HepG2 (cell line): ENCODE measurements around the gene ALX3. TPM values are rescaled to one million over a fixed set of nuclear protein-coding genes. Genes with fewer than 3 reads are reported as not detected.

ENCODE experiments used
- ATAC-seq: fragments of 200-7000 bp; cut with Tn5 transposase; 3 replicates; pipeline ENCODE4 v1.9.1; 2020; ENCODE audit warnings: mild to moderate bottlenecking, moderate library complexity
- BruUV-seq: library from RNA; stranded (reverse); fragments of 400-500 nt; replicated peaks from 2 replicates; lab custom pipeline; 2021; lab: Mats Ljungman, UMichigan
- CTCF ChIA-PET: fragments of 300-600 bp; formaldehyde crosslinking; extraction: SDS; loops from one replicate; lab custom pipeline; 2021; ENCODE audit warnings: low total read pairs, inconsistent platforms, low intra/inter-chr PET ratio; lab: Yijun Ruan, JAX
- POLR2A ChIA-PET: fragments of 350-600 bp; sonication (Branson Sonifier 250); formaldehyde crosslinking; loops from one replicate; lab custom pipeline; 2020; ENCODE audit warnings: antibody characterized with exemption, inconsistent platforms; lab: Yijun Ruan, JAX
- DNase-seq: peaks from one replicate; pipeline ENCODE4 v3.0.0-alpha.2; 2015; ENCODE audit warnings: low spot score
- FAIRE-seq: peaks from 3 replicates; lab custom pipeline; 2011; peaks lifted over from hg19 to GRCh38; lab: Jason Lieb, UNC
- H2AFZ ChIP-seq: one replicate; pipeline ENCODE4 v1.6.1; 2011; ENCODE audit warnings: low read length, inconsistent platforms
- H3K27ac ChIP-seq: fragments of 300-600 bp; 3 replicates; pipeline ENCODE4 v1.8.0; 2011; ENCODE audit warnings: mixed run types, mild to moderate bottlenecking, mixed read lengths, low read length, inconsistent platforms; ENCODE audit not compliant: insufficient read depth; ENCODE audit errors: extremely low read length
- H3K27me3 ChIP-seq, 2 experiments: fragments of 200-600 bp in 1 of 2; 2 replicates in 1 of 2; 3 replicates in 1 of 2; pipeline versions ENCODE4 v1.6.0 to v1.8.0; 2011; ENCODE audit warnings: low read length in 2 of 2, mild to moderate bottlenecking in 2 of 2, moderate library complexity in 2 of 2, inconsistent platforms in 1 of 2; ENCODE audit not compliant: insufficient read depth in 2 of 2, control insufficient read depth in 1 of 2
- H3K36me3 ChIP-seq, 2 experiments: fragments of 200-600 bp in 1 of 2; replicated peaks in 1 of 2; 2 replicates in 1 of 2; 3 replicates in 1 of 2; pipeline versions ENCODE4 v1.5.1 to v1.8.0; 2011; ENCODE audit warnings: low read length in 2 of 2, inconsistent platforms in 1 of 2; ENCODE audit not compliant: insufficient read depth in 2 of 2, control insufficient read depth in 1 of 2
- H3K4me1 ChIP-seq: 2 replicates; pipeline ENCODE4 v1.5.1; 2012; ENCODE audit warnings: low read length, inconsistent platforms; ENCODE audit not compliant: insufficient read depth
- H3K4me2 ChIP-seq: 2 replicates; pipeline ENCODE4 v1.6.0; 2011; ENCODE audit warnings: low read depth, low read length, inconsistent platforms
- H3K4me3 ChIP-seq, 3 experiments: fragments of 200-600 bp in 1 of 3; sonication (generic), shearing (Covaris generic) in 1 of 3; replicated peaks in 1 of 3; 2 replicates each; pipeline ENCODE4 v1.5.1; 2011 to 2016; ENCODE audit warnings: low read length in 3 of 3, inconsistent platforms in 2 of 3, low read depth in 2 of 3, mild to moderate bottlenecking in 2 of 3, control low read depth in 1 of 3, mixed read lengths in 1 of 3; ENCODE audit not compliant: insufficient read depth in 1 of 3
- H3K79me2 ChIP-seq: one replicate; pipeline ENCODE4 v1.6.1; 2011; ENCODE audit warnings: low read length, inconsistent platforms; ENCODE audit not compliant: insufficient read depth
- H3K9ac ChIP-seq: 2 replicates; pipeline ENCODE4 v1.6.0; 2011; ENCODE audit warnings: mild to moderate bottlenecking, low read depth, low read length, inconsistent platforms; ENCODE audit not compliant: insufficient read depth
- H3K9me3 ChIP-seq: 2 replicates; pipeline ENCODE4 v1.5.1; 2012; ENCODE audit warnings: mild to moderate bottlenecking, low read length
- H4K20me1 ChIP-seq: 2 replicates; pipeline ENCODE4 v1.6.0; 2011; ENCODE audit warnings: inconsistent platforms, mild to moderate bottlenecking, low read length, moderate library complexity; ENCODE audit not compliant: insufficient read depth
- AHDC1 ChIP-seq: sonication (generic); formaldehyde crosslinking; IDR thresholded peaks from 2 replicates; pipeline ENCODE4 v1.5.1; 2020; ENCODE audit warnings: mild to moderate bottlenecking, missing genetic modification reagents, borderline replicate concordance
- ARHGAP35 ChIP-seq: sonication (generic); formaldehyde crosslinking; IDR thresholded peaks from 2 replicates; pipeline ENCODE4 v1.9.0; 2022; ENCODE audit warnings: mild to moderate bottlenecking, inconsistent platforms, moderate library complexity, missing genetic modification reagents, borderline replicate concordance
- ARNT2 ChIP-seq: sonication (generic); formaldehyde crosslinking; IDR thresholded peaks from 2 replicates; pipeline ENCODE4 v1.8.0; 2022; ENCODE audit warnings: mild to moderate bottlenecking, low read depth, missing genetic modification reagents, moderate library complexity
- BRCA1 ChIP-seq: sonication (generic); formaldehyde crosslinking; IDR thresholded peaks from 2 replicates; pipeline ENCODE4 v1.4.0; 2020; ENCODE audit warnings: missing genetic modification reagents
- E2F2 ChIP-seq: sonication (generic); formaldehyde crosslinking; IDR thresholded peaks from 2 replicates; pipeline ENCODE4 v1.4.0; 2020; ENCODE audit warnings: missing genetic modification reagents, borderline replicate concordance
- ELF4 ChIP-seq: sonication (generic); formaldehyde crosslinking; IDR thresholded peaks from 2 replicates; pipeline ENCODE4 v1.5.0; 2020; ENCODE audit warnings: missing genetic modification reagents, mild to moderate bottlenecking, moderate library complexity, borderline replicate concordance
- KAT2B ChIP-seq: fragments of 150-350 bp; IDR thresholded peaks from 2 replicates; pipeline ENCODE4 v1.6.1; 2014; ENCODE audit warnings: low read depth, low read length, borderline replicate concordance
- KDM5B ChIP-seq: sonication (generic); formaldehyde crosslinking; IDR thresholded peaks from 2 replicates; pipeline ENCODE4 v1.4.0; 2020; ENCODE audit warnings: missing genetic modification reagents, mild to moderate bottlenecking, borderline replicate concordance
- PITX1 ChIP-seq: sonication (generic); formaldehyde crosslinking; IDR thresholded peaks from 2 replicates; pipeline ENCODE4 v1.5.1; 2020; ENCODE audit warnings: mild to moderate bottlenecking, missing genetic modification reagents
- POLR2AphosphoS2 ChIP-seq: IDR thresholded peaks from 2 replicates; pipeline ENCODE4 v1.6.1; 2011; ENCODE audit warnings: low read depth, low read length, improper control_type of control experiment
- PRDM10 ChIP-seq: sonication (generic); formaldehyde crosslinking; IDR thresholded peaks from 2 replicates; pipeline ENCODE4 v1.4.0; 2020; ENCODE audit warnings: low read depth, missing genetic modification reagents
- ZNF383 ChIP-seq: sonication (generic); formaldehyde crosslinking; IDR thresholded peaks from 2 replicates; pipeline ENCODE4 v1.4.0; 2020; ENCODE audit warnings: missing genetic modification reagents, mild to moderate bottlenecking, borderline replicate concordance
- ZNF431 ChIP-seq: sonication (generic); formaldehyde crosslinking; IDR thresholded peaks from 2 replicates; pipeline ENCODE4 v1.9.0; 2022; ENCODE audit warnings: missing genetic modification reagents, low read depth, mild to moderate bottlenecking, borderline replicate concordance
- ZNF44 ChIP-seq: sonication (generic); formaldehyde crosslinking; IDR thresholded peaks from 2 replicates; pipeline ENCODE4 v1.5.1; 2020; ENCODE audit warnings: mild to moderate bottlenecking, missing genetic modification reagents
- ZNF530 ChIP-seq: sonication (generic); formaldehyde crosslinking; IDR thresholded peaks from 2 replicates; pipeline ENCODE4 v1.5.0; 2020; ENCODE audit warnings: low read depth, mild to moderate bottlenecking, missing genetic modification reagents
- WGBS: methylation state at CpG from one replicate; pipeline ENCODE4 v1.1.6; 2017; ENCODE audit warnings: low lambda C conversion rate; 5-methylcytosine and 5-hydroxymethylcytosine counted together
- in situ Hi-C: cut with HindIII; loops from 2 replicates; pipeline ENCODE4 v1.10.0; 2017; ENCODE audit warnings: low pct_unique_long_range_greater_than_20kb; ENCODE audit not compliant: extremely low pct_ligation_motif_present
- intact Hi-C: fragments of 100-400 bp; cut with micrococcal nuclease; formaldehyde crosslinking; loops from one replicate; pipeline ENCODE4 v1.10.0; 2022; ENCODE audit not compliant: unreplicated experiment
- polyA plus RNA-seq, 8 experiments: library from polyadenylated mRNA; depleted of rRNA in 3 of 8; stranded (reverse) in 7 of 8; unstranded in 1 of 8; fragments of >200 nt; fragmentation: Illumina TruSeq in 4 of 8; extraction: Trizol in 4 of 8; gene quantifications; 2 replicates each; pipeline versions ENCODE4 v1.2.1 to v1.2.3, GENCODE V29; 2011 to 2016; ENCODE audit warnings: low read depth in 4 of 8, missing spikeins in 1 of 8, mixed read lengths in 1 of 8; ENCODE audit not compliant: insufficient read depth in 1 of 8
- total RNA-seq, 5 experiments: library from RNA; depleted of rRNA; stranded (reverse); fragments of >200 nt; fragmentation: Illumina TruSeq; extraction: Trizol; gene quantifications; 2 replicates each; pipeline ENCODE4 v1.2.3, GENCODE V29; 2016; ENCODE audit warnings: low read depth in 1 of 5

ALX3 gene
- total and polyA plus RNA-seq, 2 of the 13 experiments (the other 11 are each of a cell fraction or from before 2014, with no cell fraction given): not detected

- no peak for FAIRE-seq
- no peak overlapping the region for H3K27ac ChIP-seq
Measured at GRCh38 chr1:110058591-110058990, 11.9 kb downstream of the ALX3 start.

More at GRCh38 chr1:110058591-110058990, 11.9 kb downstream of the ALX3 start:
- intact Hi-C loops: no loop called here
- no peak overlapping the region for H3K4me2 ChIP-seq
- no peak for ATAC-seq
- POLR2A ChIA-PET: no interaction called here
- no peak for DNase-seq
- CTCF ChIA-PET: no interaction called here
- TF ChIP-seq ARHGAP35 (CRISPR knock-in tag) (no peak), ELF4 (CRISPR knock-in tag) (no peak), ZNF383 (CRISPR knock-in tag) (no peak), ZNF431 (CRISPR knock-in tag) (no peak), KDM5B (CRISPR knock-in tag) (no peak), ARNT2 (CRISPR knock-in tag) (no peak), E2F2 (CRISPR knock-in tag) (no peak), ZNF530 (CRISPR knock-in tag) (no peak), BRCA1 (no peak), POLR2AphosphoS2 (no peak), PRDM10 (CRISPR knock-in tag) (no peak), KAT2B (no peak), ZNF44 (CRISPR knock-in tag) (no peak), AHDC1 (no peak), PITX1 (no peak)
- H3K27me3 ChIP-seq: no peaks in the 10 kb centered on the region
- peaks cover 17% of the 10 kb centered on the region for H3K4me1 ChIP-seq
- BruUV-seq: no TSS peak
- H3K9ac ChIP-seq: no peak overlapping the region
- H4K20me1 ChIP-seq: 0 out of 2 replicates have a peak, but pooled peaks cover 3% of the 10 kb centered on the region
- WGBS: 97% methylated on average over 1 of the region's 1 CpG
- H3K79me2 ChIP-seq: no peaks in the 10 kb centered on the region
- in situ Hi-C loops: no loop called here
- no peak overlapping the region for H2AFZ ChIP-seq
- H3K36me3 ChIP-seq: peaks cover 21 to 45% of the 10 kb centered on the region in 2 experiments
- no peak overlapping the region for H3K4me3 ChIP-seq
- no peaks in the 10 kb centered on the region for H3K9me3 ChIP-seq
